HFFc6 (cell line): ENCODE results near the gene DSG2. TPM values are rescaled to one million over a fixed set of nuclear protein-coding genes. Genes with fewer than 3 reads are reported as not detected.

Experiments used
- DNase-seq: peaks from one replicate; pipeline ENCODE4 v3.0.0-alpha.2; 2018
- H3K27ac Mint-ChIP-seq: 2 replicates; pipeline ENCODE4 v1.8.0; 2020; ENCODE audit warnings: mild to moderate bottlenecking, mixed read lengths
- H3K27me3 Mint-ChIP-seq: 2 replicates; pipeline ENCODE4 v1.8.0; 2021; ENCODE audit warnings: mild to moderate bottlenecking, moderate library complexity, mixed read lengths; ENCODE audit not compliant: insufficient read depth
- H3K36me3 Mint-ChIP-seq: 2 replicates; pipeline ENCODE4 v1.8.0; 2021; ENCODE audit warnings: low read depth, mixed read lengths
- H3K4me1 Mint-ChIP-seq: 2 replicates; pipeline ENCODE4 v1.8.0; 2020; ENCODE audit warnings: low read depth, mixed read lengths
- H3K4me3 Mint-ChIP-seq: 2 replicates; pipeline ENCODE4 v1.8.0; 2020; ENCODE audit warnings: mild to moderate bottlenecking, moderate library complexity, mixed read lengths
- H3K9me3 Mint-ChIP-seq: 2 replicates; pipeline ENCODE4 v1.8.0; 2020; ENCODE audit warnings: mild to moderate bottlenecking, mixed read lengths
- CTCF ChIP-seq: fragments of 200-600 bp; sonication (generic); IDR thresholded peaks from 2 replicates; pipeline ENCODE4 v1.5.0; 2021; ENCODE audit warnings: antibody characterized with exemption, mild to moderate bottlenecking
- total RNA-seq, 6 experiments: library from RNA; stranded (reverse); fragmentation: NEBNext Ultra II Directional; extraction: Animal tissue kit (Norgen Biotek cat#: 25700); gene quantifications; 2 replicates in 1 of 6; 3 replicates in 5 of 6; pipeline ENCODE4 v1.2.3, GENCODE V29; 2021

Gene DSG2
- total RNA-seq, 6 experiments from 2014 or later = not detected

- no peak for DNase-seq
Observed at GRCh38 chr18:31587529-31587928, 89.6 kb downstream of the DSG2 start.

DNA sequence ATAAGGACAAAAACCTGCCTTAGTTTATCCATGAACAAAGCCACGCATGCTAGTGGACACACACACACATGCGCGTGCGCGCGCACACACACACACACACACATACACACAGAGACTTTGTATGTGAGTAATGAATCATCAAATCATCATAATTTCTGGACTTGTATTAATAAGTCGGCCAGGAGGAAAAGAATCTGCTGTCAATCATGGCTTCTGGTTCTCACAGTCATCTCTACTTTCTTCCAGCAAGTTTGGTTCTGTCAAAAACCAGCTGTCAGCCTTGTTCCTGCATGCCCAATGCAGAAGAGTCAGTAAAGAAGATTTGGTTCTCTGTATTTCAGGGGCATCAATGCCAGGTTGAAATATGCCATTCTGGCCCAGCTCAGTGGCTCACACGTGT, 92.6 kb downstream of the DSG2 start:
- no peak for TF ChIP-seq CTCF
- no peak overlapping the region for H3K4me3 Mint-ChIP-seq
- H3K27ac Mint-ChIP-seq = no peak overlapping the region
- no peak for DNase-seq
- H3K4me1 Mint-ChIP-seq = no peaks in the 10 kb centered on the region
- no peaks in the 10 kb centered on the region; the same call in 1 of the 2 replicates for H3K36me3 Mint-ChIP-seq
- H3K27me3 Mint-ChIP-seq = no peaks in the 10 kb centered on the region
- peaks cover 15% of the 10 kb centered on the region for H3K9me3 Mint-ChIP-seq

More at GRCh38 chr18:31587529-31587928, 89.6 kb downstream of the DSG2 start:
- Mint-ChIP-seq H3K9me3 (peaks cover 26% of the 10 kb centered on the region), H3K4me3 (no peak overlapping the region), H3K27me3 (no peaks in the 10 kb centered on the region; the same call in 1 of the 2 replicates), H3K27ac (no peak overlapping the region), H3K4me1 (no peaks in the 10 kb centered on the region), H3K36me3 (no peaks in the 10 kb centered on the region)
- no peak for TF ChIP-seq CTCF

- TF ChIP-seq CTCF = no peak
- H3K9me3 Mint-ChIP-seq = peaks cover 15% of the 10 kb centered on the region
- H3K4me3 Mint-ChIP-seq = no peak overlapping the region
- H3K27ac Mint-ChIP-seq = no peak overlapping the region
- no peaks in the 10 kb centered on the region for H3K4me1 Mint-ChIP-seq
- H3K27me3 Mint-ChIP-seq = no peaks in the 10 kb centered on the region
- no peak for DNase-seq
- H3K36me3 Mint-ChIP-seq = no peaks in the 10 kb centered on the region; the same call in 1 of the 2 replicates
Observed at GRCh38 chr18:31591113-31591512, 93.1 kb downstream of the DSG2 start.

GRCh38 chr18:31591628-31592027, 93.7 kb downstream of the DSG2 start, which contains the start of gene TTR:
TTR (plus strand) TSS chr18:31591877; CDS start chr18:31591903, 26 bp downstream.
- H3K9me3 Mint-ChIP-seq = peaks cover 15% of the 10 kb centered on the region
- H3K27ac Mint-ChIP-seq = no peak within 1 kb of the TSS
- no peaks in the 10 kb centered on the region for H3K4me1 Mint-ChIP-seq
- H3K27me3 Mint-ChIP-seq = no peaks in the 10 kb centered on the region
- no peak within 1 kb of the TSS for H3K4me3 Mint-ChIP-seq
- DNase-seq = no peak
- no peaks in the 10 kb centered on the region; the same call in 1 of the 2 replicates for H3K36me3 Mint-ChIP-seq
- TF ChIP-seq CTCF = no peak

DNA sequence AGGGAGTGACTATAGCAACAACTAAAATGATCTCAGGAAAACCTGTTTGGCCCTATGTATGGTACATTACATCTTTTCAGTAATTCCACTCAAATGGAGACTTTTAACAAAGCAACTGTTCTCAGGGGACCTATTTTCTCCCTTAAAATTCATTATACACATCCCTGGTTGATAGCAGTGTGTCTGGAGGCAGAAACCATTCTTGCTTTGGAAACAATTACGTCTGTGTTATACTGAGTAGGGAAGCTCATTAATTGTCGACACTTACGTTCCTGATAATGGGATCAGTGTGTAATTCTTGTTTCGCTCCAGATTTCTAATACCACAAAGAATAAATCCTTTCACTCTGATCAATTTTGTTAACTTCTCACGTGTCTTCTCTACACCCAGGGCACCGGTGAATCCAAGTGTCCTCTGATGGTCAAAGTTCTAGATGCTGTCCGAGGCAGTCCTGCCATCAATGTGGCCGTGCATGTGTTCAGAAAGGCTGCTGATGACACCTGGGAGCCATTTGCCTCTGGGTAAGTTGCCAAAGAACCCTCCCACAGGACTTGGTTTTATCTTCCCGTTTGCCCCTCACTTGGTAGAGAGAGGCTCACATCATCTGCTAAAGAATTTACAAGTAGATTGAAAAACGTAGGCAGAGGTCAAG, 94.7 kb downstream of the DSG2 start:
- Mint-ChIP-seq H3K4me3 (no peak overlapping the region), H3K4me1 (no peaks in the 10 kb centered on the region), H3K27me3 (no peaks in the 10 kb centered on the region), H3K36me3 (peaks cover 2% of the 10 kb centered on the region; the same call in 1 of the 2 replicates), H3K27ac (no peak overlapping the region), H3K9me3 (peaks cover 15% of the 10 kb centered on the region)
- TF ChIP-seq CTCF = no peak
- DNase-seq = no peak
